ENCODE data around the gene INAFM2.
A peak's percentile ranks its signal among the peaks of the same experiment; 100 is the strongest.

INAFM2 gene

DNA sequence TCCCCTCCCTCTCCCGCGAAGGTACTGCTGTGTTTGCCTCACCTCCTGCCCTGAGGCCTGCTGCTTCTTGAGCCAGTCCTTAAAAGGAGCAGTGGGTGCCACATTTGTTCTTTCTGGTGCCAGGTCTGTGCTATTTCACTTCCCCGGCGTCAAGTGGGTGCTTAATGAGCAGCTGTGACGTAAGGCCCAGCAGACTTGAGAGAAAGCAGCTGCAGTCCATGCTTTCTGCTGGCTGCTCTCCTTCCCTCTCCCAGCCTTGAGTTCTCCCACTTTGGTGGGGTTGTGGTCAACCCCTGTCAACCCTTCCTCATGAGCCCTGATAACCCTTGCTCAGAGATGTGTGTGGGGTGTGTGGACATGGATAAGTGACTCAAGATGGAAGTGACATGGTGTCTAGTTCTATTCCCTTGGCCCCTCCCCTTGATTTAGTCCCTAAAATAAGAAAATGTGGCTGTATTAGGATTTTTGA lies 6.9 kb downstream of the INAFM2 start:
- DNase-seq: peak in 2 of 3 donors; percentile 55 to 63

DNA sequence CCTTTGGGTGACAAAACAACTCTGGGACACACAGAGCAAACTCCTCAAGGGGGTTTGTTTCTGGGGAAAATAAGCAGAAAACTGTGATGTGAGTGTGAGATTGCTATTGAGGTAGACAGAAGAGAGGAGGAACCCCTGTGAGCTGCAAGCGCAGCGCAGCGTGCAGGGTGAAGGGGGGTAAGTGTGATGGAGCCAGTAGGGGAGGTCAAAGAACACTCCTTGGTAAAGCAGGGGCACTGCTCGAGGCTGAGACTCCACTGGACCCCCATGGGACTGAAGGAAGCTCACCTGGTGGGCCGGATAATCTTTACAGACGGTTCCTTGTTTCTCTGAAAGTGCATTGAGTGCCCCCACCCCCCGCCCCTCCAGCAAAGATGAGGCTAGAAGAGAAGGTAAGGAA lies 7.5 kb downstream of the INAFM2 start:
- no peak for DNase-seq

DNA sequence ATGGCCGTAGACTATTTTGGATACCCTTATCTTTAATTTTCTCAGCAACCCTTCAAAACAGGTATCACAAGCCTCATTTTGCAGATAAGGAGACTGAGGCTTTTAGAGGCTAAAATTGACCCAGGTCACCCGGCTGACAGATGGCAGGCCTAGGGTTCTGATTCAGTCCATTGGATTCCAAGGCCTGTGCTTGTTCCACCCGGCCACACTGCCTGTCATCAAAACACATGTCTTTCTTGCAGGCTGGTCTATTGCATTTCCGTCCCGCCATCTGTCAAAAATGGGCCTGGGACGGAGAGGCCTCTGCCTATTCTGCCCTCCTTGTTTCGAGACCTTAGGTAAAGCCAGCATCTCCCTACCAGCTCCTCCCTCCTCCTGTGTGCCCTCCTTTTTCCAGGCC lies 8.1 kb downstream of the INAFM2 start:
- no peak for DNase-seq

DNA sequence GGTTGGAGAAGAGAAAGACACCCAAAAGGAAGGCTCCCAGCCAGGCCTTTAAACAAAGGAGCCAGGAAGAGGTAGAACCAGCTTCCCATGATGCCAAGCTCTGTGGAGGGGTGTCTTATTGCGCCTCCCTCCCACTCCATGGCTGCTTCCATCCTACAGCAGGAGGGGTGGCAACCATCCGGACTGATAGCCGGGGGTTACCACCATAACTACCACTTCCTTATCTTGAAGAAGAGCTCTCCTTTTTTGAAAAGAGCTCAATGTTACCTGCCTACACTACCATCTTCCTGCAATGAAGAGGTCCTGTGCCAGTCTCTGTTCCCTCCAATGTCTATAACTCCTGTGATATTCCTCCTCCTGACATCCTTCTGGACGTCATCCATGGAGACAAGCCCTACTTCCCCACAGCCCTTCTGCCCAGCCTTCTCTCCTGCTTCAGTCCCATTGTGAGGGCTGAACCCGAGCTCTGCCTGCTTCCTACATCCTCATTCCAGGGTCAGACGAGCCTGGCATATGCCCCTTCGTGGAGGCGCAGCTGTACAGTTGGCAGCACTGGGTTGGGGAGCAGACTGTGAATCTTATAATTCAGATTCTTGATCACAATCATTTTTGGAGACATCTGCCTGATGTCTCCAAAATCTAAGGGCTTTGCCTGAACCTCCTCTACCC lies 8.8 kb downstream of the INAFM2 start:
- peak in 2 of 3 donors; percentile 39 to 65 for DNase-seq

DNA sequence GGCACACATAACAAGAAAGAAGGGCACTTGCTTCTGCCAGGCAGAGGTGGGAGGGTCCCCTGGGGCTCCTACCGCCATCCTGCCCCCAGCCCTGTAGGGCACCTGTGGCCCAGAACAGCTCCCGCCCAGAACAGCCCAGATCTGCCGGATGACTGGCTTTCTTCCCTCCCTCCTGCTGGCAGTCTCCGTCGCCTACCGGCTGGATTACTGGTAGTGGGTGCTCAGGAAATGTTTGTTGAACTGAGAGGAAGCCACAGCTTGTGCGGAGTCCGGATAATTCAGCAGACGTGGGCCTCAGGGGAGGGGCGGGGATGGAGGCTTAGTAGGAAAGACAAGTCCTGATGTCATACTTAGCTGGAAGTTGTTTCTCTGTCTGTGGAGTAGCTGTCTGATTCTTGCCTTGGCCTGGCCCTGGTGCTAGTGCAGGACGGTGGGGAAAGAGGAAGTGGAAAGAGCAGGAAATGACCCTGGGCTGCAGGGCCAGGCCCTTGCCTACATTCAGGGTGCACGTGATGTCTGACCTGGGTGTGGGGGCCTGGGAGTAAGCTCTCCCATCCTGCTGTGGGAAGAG lies 10.5 kb downstream of the INAFM2 start:
- DNase-seq: peak; percentile 87 to 93 (median 87)

DNA sequence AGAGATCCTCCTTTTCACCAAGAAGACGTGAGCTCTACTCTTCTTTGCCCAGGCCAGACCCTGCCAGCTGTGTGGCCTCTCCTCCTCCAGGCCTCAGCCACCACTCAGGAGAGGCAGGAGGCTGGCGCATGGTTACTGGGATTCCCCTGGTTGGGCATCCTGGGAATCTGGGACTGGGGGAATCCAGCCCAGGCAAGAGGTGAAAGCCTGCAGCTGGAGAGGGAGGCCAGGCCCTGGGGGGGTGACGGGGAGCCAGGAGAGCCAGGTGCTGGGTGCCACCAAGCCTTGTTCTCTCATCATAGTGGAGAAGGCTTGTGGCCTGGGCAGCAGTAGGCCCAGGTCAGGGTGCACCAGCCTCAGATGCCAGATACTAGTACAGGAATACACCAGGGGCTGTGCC lies 11.0 kb downstream of the INAFM2 start:
- no peak for DNase-seq

DNA sequence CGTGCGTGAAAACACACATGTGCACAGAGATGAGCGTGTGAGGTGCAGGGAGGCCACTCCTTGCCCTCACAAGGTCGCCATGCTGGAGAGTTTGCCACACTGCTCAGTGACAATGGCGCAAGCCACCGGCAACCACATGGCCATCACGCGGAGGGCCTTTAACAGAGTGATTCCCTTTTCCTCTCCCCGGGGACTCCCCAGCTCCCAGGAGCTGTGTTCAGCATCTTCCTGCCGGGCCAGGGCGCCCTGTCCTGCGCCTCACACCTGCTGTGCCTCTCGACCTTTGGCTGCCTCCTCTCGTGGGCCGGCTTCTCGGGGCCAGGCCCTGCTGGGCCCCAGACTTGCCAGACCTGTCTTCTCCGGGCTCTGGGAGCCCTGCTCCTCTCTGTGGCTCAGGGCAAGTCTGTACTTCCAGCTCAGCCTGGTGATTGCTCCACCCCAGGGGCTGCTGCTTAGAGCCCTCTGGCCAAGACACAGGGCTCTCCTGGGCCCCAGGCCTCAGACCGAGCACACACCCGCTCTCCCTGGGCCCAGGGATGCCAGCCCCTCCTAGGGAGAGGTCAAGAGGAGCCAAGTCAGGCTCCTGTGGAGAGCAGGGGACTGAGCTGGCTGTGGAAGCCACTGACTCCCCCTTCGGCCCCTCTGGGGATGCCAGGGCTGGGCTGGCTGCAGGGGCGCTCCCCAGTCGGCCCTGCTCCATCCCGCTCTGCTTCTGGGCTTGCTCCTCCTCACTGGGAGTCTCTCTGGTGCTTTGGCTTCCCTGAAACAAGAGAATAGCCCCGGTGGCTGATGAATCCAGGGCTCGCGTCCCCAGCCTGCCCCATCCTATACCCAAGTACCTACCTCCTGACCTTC lies 11.7 kb downstream of the INAFM2 start:
- DNase-seq: peak; percentile 70 to 86 (median 75)

DNA sequence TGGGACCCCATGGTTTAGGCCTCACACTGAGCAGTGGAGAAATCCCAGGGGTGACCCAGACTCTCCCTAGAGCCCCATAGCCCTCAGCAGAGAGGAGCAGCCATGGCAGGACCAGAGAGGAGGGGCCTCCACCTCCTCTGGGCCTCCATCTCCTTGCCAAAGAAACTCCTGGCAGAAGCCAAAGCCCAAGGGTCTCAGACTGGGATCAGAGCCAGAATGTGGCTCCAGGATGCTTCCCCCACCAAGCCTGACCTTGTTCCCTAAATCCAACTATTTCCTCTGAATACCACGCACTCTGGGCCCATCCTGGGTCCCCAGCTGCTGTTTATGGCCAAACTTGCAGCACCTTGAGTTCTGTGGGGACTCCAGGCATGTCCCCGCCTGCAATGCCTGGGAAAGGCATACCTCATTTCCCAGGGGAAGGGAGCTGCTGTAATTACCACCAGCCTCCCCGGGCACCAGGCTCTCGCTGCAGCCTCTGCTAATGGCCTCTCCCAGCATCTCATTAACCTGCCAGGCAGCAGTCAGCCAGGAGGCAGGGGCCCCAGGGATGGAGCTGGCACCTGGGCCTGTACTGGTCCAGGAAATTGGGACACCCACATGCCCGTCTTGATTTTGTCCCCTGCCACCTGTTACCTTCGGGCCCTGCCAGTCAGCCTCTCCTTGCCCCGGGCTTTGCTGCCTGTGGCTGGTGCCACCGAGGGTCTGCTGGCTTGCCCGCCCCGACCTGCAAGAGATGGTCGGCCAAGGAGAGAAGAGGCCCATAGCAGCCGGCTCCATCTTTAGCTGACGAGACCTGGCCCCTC lies 12.6 kb downstream of the INAFM2 start:
- DNase-seq: no peak

DNA sequence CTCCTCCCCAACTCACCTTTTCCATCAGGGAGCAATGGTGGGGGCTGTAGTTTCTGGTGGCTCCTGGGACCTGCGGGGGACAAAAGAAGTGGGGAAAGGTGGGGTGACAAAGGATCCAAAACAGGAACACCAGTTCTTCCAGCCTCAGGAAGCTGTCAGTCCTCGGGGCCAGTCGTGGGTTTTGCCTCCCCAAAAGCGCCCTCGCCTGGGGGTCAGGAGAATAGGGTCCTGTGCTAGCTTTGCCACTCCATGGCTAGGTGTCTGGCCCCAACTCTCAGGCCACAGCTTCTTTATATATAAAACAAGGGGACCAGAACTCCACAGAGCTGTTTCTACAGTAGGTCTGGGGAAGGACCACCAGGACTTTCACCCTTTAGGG lies 13.2 kb downstream of the INAFM2 start:
- DNase-seq: peak; percentile 65 to 80 (median 66)

DNA sequence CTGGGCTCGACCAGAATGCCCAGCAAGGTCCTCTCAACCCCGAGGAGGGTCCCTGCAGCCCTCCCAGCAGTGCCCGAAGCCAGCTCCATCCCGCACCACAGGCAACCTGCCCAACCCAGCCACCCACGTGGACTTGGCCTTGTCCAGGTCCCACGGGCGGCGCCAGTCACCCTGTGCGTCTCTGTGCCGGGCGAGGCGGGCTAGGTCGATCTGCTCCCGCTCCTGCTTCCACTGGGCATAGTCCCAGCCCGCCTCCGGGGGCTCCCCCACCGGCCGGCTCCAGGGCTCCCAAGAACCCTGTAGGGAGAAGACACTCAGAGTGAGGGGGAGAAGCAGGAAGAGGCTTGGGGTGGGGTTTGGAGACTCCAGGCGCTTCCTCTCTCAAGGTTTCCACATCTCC lies 14.1 kb downstream of the INAFM2 start:
- no peak for DNase-seq

DNA sequence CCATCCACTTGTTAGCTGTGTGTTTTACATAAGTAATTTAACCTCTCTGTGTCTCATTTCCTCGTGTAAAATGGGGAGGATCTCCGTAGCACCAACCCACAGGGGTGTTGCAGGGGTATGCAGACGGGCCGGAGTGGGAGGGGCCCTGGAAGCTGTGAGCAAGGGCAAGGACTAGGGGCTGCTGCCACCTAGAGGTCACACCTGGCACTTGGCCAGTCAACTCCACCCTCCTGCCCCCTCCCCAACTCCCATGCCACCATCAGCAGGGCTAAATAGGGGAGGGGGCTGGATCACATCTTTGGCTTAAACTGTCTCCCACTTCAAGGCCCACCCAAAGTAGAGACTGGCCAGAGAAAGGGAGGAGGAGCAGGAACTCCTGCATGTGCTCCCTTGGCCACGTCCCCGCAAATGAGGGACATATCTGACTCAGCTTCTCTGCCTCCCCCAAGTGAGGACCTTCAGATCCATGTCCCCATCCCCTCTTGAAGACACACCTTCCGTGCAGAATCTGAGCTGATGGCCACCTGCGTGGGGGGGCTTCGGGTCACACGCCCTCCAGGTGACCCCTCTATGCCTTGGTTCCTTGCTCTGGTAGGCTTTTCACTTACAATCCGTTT lies 14.7 kb downstream of the INAFM2 start:
- peak; percentile 83 to 89 (median 84) for DNase-seq

DNA sequence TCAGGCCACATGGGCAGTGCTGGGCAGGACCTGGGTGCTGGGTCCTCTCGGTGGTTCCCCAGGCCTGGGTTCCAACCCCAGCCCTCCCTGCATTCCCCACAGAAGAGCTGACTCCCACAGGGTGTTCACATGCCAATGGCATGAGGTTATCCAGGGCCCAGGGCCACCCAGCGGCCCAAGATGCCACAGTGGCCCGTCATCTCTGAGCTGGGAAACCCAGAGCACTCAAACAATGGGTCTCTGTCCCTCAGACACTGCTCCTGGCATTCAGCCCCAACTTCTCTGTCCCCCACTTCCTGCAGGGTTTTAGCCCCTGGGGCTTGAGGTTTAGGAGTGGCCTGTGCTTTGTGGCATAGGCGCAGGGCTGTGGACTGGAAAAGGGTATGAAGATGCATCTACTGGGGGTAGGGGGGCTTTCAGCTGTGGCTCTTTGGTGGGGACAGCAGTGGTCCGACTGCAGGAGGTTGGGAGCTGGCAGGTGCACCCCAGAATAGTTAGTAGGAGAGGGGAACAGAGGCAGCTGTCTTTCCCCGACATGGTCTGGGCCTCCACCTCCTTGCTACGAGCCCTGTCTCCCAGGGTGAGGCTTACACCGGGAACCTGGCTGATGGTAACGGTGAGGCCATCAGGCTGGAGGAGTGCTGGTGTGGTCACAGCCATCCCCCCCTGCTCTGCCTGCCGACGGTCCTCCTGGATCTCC lies 15.6 kb downstream of the INAFM2 start:
- DNase-seq: no peak

DNA sequence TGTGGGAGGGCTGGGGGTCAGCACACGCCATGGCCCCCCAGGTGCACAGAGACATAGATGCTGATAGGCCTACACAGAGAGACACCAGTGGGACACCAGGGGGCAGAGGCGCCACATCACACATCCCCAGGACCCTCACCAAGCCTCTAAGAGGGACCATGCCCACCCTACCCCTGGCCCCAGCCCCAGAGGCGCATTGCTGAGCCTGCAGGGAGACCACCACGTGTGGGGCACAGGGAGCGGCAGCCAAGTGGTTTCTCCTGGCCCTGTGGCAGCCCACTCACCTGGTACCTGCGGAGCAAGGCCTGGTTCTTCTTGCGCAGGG lies 16.1 kb downstream of the INAFM2 start:
- DNase-seq: no peak

DNA sequence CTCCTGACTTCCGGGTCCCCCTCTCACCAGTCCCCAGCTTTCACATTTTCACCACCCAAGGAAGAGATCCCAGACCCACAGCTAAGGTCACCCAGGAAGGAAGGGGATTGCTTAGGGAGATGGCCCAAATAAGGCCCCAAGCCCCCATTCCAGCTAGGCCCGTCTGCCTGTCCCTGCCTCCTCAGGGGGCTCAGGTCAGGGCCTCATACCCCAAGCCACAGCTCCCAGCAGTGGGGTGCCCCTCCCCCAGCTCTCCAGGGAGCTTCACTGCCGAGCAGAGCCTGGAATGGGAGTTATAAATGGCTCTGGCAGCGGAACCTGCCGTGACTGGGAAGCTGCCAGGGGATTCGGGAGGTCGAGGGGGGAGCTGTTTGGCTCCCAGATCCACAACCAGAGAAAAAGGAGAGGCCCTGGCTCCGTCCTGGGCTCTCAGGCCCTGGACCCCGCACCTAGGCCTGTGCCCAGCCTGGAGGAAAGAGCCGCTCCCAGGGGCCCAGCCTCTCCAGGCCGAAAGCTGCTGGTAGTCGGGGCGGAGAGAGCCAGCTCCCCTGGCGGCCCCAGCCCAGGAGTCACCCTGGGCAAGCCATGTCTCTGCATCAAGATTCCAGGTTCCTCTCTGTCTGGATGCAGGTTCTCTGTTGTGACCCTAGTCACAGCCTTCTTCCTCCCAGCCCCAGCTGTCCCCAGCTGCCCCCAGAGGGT lies 16.7 kb downstream of the INAFM2 start:
- DNase-seq: peak in 1 of 3 donors; percentile 23

DNA sequence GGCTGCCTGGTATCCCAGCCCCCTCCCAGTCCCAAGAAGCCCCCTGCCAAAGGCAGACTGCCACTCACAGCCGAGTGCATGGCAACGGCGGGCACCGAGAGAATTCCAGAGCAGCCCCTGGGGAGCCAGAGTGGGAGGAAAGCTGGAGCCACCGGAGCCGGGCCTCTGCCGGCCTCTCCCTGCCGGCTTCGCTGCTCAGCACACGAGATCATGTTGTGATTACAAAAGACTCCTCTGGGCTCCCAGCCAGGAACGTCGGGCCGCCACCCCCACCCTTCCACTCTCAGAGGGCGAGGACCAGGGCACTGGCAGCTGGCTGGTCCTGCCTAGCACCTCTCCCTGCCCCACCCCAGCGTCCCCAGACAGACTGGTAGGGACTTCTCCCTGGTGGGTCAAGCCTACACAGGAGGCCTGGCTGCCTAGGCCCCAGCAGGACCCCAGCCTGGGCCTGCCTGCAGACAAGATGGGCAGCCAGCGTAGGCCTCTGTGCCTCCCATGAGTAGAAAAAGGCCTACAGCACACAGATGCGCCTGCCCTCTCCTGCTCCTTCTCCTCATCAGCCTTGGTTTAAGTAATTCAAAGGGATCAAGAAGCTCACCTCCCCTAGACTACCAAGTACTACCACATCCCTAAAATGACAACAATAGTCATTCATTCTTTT lies 17.4 kb downstream of the INAFM2 start, which contains the start of gene CCDC9B:
Gene CCDC9B, minus strand, starts transcription at position 200 of the 661 bp plus-strand sequence. Its CDS starts 120 bp downstream, at position 80.
- DNase-seq: peak; percentile 76 to 87 (median 82)

DNA sequence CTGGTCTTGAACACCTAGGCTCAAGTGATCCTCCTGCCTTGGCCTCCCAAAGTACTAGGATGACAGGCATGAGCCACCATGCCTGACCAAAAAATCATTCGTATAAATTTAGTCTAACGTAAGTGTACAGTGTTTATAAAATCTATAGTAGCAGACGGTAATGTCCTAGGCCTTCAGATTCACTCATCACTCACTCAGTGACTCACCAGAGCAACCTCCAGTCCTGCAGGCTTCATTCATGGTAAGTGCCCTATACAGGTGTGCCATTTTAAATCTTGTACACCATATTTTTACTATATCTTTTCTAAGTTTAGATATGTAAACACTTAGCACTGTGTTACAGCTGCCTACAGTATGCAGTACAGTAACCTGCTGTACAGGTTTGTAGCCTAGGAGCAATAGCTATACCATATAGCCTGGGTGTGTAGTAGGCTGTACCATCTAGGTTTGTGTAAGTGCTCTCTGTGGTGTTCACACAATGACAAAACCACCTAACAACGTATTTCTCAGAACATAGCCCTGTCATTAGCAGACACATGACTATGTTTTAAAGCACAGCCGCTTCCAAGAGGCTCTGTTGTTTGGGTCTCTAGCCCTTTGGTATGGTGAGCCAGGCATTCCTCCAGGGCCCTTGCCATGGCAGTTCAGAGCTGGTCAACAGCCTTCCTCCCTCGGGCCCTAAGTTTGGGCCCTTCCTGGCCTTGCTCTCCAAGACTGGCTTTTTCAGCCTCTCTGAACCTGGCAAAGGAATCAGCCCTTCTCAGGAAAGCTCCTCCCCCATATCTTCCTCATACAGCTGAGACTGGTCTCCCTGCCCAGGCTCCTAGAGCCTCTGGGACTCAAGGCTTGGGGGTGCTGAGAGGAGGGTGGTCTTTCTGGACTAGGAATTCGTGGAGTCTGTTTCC lies 19.2 kb downstream of the INAFM2 start:
- no peak for DNase-seq

DNA sequence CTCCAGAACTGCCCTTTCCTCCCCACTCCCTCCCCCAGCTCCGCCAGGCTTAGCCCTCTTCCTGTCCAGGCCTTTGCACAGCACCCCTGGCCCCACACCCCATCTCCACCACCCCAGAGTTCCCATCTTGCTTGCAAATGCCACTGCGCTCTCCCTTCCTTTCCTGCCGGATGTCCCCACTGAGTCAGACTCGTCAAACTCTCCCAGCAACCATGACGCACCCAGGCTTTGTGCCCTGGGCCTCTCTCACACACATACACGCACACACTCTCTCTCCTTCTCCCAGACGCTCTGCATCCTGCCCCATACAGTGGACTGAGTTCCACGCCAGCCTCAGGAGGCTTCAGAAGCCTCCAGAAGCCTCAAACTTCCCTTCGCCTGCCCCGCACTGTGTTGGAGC lies 20.0 kb downstream of the INAFM2 start:
- DNase-seq: peak; percentile 72 to 74 (median 73)

DNA sequence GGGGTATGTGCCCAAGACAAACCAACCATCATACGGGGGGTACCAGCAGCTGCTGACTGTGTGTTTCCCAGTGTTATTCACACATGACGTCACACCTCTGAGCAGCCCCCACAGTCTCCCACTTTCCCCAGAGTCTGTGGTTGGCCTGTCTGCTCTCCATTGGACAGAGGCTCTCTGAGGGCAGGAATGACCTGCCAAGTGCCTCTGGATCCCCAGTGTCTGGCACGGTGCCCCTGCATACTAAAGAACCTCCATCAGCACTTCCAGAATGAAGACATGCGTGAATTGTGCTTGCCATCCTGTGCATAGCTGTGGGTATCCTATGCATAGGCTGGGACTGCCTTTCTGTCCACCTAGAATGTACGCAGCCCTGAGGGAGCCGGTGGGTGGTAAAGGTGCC lies 20.7 kb downstream of the INAFM2 start:
- no peak for DNase-seq

DNA sequence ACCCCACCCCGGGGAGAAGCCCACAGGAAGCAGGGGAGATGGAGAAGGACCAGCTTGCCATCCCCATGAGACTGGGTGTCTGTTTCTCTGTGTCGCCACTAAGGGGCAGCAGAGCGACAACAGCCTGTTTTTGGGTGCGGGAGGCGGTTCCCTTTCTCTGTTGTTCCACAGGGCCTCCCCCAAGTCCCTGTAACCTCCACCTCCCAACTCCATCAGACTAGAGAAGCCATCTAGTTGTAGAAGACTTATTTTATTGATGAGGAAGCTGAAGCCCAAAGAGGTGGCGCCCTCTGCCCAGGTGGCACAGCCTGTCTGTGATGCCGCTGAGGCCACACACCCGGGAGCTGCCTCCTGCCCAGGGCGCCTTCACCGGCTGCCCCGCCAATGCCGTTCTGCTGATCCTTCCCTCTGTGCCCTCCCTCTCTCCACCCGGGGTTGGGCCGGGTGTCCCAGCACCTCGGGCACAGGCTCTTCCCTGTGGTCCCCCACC lies 21.2 kb downstream of the INAFM2 start:
- DNase-seq: peak; percentile 76 to 83 (median 82)
